OCI-LY1 (cell line): ENCODE data around the gene CACNA1D.

Experiments used
- H2AFZ ChIP-seq: fragments of 200-600 bp; sonication (generic), shearing (Covaris generic); 2 replicates; pipeline ENCODE4 v1.6.0; 2014; ENCODE audit warnings: antibody characterized with exemption, mild to moderate bottlenecking, low read length
- H3F3A ChIP-seq: fragments of 200-600 bp; sonication (generic), shearing (Covaris generic); 2 replicates; pipeline ENCODE4 v1.6.0; 2014; ENCODE audit warnings: mild to moderate bottlenecking, antibody characterized with exemption, low read length, moderate library complexity; ENCODE audit not compliant: insufficient read depth
- H3K27ac ChIP-seq: fragments of 200-600 bp; sonication (generic); 2 replicates; pipeline ENCODE4 v1.5.1; 2014; ENCODE audit warnings: low read length, mixed run types, mild to moderate bottlenecking, low read depth; ENCODE audit not compliant: poor library complexity, severe bottlenecking
- H3K27me3 ChIP-seq: fragments of 200-600 bp; sonication (generic); 2 replicates; pipeline ENCODE4 v1.6.0; 2014; ENCODE audit warnings: antibody characterized with exemption, mild to moderate bottlenecking, low read length, moderate library complexity; ENCODE audit not compliant: insufficient read depth
- H3K36me3 ChIP-seq: fragments of 200-600 bp; sonication (generic); 2 replicates; pipeline ENCODE4 v1.6.1; 2014; ENCODE audit warnings: mild to moderate bottlenecking, antibody characterized with exemption, low read length, moderate library complexity, mixed read lengths; ENCODE audit not compliant: insufficient read depth
- H3K4me1 ChIP-seq: fragments of 200-600 bp; sonication (generic); 2 replicates; pipeline ENCODE4 v1.5.1; 2014; ENCODE audit warnings: mild to moderate bottlenecking, low read length, moderate library complexity; ENCODE audit not compliant: insufficient read depth, severe bottlenecking
- H3K4me2 ChIP-seq: fragments of 200-600 bp; sonication (generic), shearing (Covaris generic); 2 replicates; pipeline ENCODE4 v1.6.1; 2014; ENCODE audit warnings: low read length
- H3K4me3 ChIP-seq: fragments of 200-600 bp; sonication (generic); 2 replicates; pipeline ENCODE4 v1.5.1; 2014; ENCODE audit warnings: low read length, low read depth, mild to moderate bottlenecking, mixed read lengths; ENCODE audit not compliant: poor library complexity, severe bottlenecking
- H3K79me2 ChIP-seq: fragments of 200-600 bp; shearing (Covaris generic); 2 replicates; pipeline ENCODE4 v1.6.1; 2016; ENCODE audit warnings: mixed run types, low read length, mixed read lengths; ENCODE audit not compliant: insufficient read depth
- H3K9ac ChIP-seq: fragments of 200-600 bp; sonication (generic), shearing (Covaris generic); 2 replicates; pipeline ENCODE4 v1.6.1; 2014; ENCODE audit warnings: mild to moderate bottlenecking, low read length, mixed read lengths
- H3K9me2 ChIP-seq: fragments of 200-600 bp; sonication (generic), shearing (Covaris generic); 2 replicates; pipeline ENCODE4 v1.6.1; 2014; ENCODE audit warnings: low read depth, mild to moderate bottlenecking, low read length, mixed read lengths
- H3K9me3 ChIP-seq: fragments of 200-600 bp; shearing (Covaris generic); 2 replicates; pipeline ENCODE4 v1.6.1; 2014; ENCODE audit warnings: low read length, mixed read lengths
- H4K20me1 ChIP-seq: fragments of 200-600 bp; sonication (generic), shearing (Covaris generic); 2 replicates; pipeline ENCODE4 v1.6.0; 2016; ENCODE audit warnings: mild to moderate bottlenecking, low read length; ENCODE audit not compliant: insufficient read depth
- CTCF ChIP-seq: fragments of 200-600 bp; sonication (generic), shearing (Covaris generic); IDR thresholded peaks from 2 replicates; pipeline ENCODE4 v1.5.1; 2017; ENCODE audit warnings: mild to moderate bottlenecking, antibody characterized with exemption, low read length, moderate library complexity, mixed read lengths
- EZH2 ChIP-seq: fragments of 200-600 bp; sonication (generic), shearing (Covaris generic); IDR thresholded peaks from 2 replicates; pipeline ENCODE4 v1.8.0; 2017; ENCODE audit warnings: borderline replicate concordance, mixed run types, mild to moderate bottlenecking, antibody characterized with exemption, low read length, moderate library complexity, mixed read lengths

Gene CACNA1D

GRCh38 chr3:53695324-53695690, 200.9 kb downstream of the CACNA1D start:
- Histone ChIP-seq H3K27me3 (no peaks in the 10 kb centered on the region; the same call in 1 of the 2 replicates), H3K36me3 (no peaks in the 10 kb centered on the region)

GRCh38 chr3:53696401-53697172, 202.2 kb downstream of the CACNA1D start:
- Histone ChIP-seq H3K4me3 (no peak overlapping the region), H3K9me3 (no peaks in the 10 kb centered on the region), H3K79me2 (no peaks in the 10 kb centered on the region), H3K4me2 (no peak overlapping the region), H4K20me1 (no peaks in the 10 kb centered on the region), H2AFZ (no peak overlapping the region), H3K27ac (no peak overlapping the region), H3K36me3 (no peaks in the 10 kb centered on the region), H3K4me1 (no peaks in the 10 kb centered on the region), H3F3A (no peaks in the 10 kb centered on the region), H3K9me2 (no peaks in the 10 kb centered on the region), H3K9ac (no peak overlapping the region), H3K27me3 (no peaks in the 10 kb centered on the region; the same call in 1 of the 2 replicates)
- no peak for TF ChIP-seq EZH2
- no peak for TF ChIP-seq CTCF

More at GRCh38 chr3:53695324-53695690, 200.9 kb downstream of the CACNA1D start:
- Histone ChIP-seq H3K4me3 (no peak overlapping the region), H4K20me1 (no peaks in the 10 kb centered on the region), H3K4me2 (no peak overlapping the region), H3F3A (no peaks in the 10 kb centered on the region), H3K79me2 (no peaks in the 10 kb centered on the region), H3K9me3 (no peaks in the 10 kb centered on the region), H3K9me2 (no peaks in the 10 kb centered on the region), H3K9ac (no peak overlapping the region), H2AFZ (no peak overlapping the region), H3K4me1 (no peaks in the 10 kb centered on the region), H3K27ac (no peak overlapping the region)
- no peak for TF ChIP-seq EZH2
- no peak for TF ChIP-seq CTCF

- H4K20me1 ChIP-seq, result no peaks in the 10 kb centered on the region
- TF ChIP-seq EZH2 (no peak), CTCF (no peak)
- H3K27ac ChIP-seq, result no peak overlapping the region
- H3K9me3 ChIP-seq, result no peaks in the 10 kb centered on the region
- no peak overlapping the region for H2AFZ ChIP-seq
- no peak overlapping the region for H3K4me2 ChIP-seq
- no peaks in the 10 kb centered on the region for H3K9me2 ChIP-seq
- no peaks in the 10 kb centered on the region for H3K79me2 ChIP-seq
- H3K36me3 ChIP-seq, result no peaks in the 10 kb centered on the region
- no peak overlapping the region for H3K9ac ChIP-seq
- no peaks in the 10 kb centered on the region for H3K4me1 ChIP-seq
- H3F3A ChIP-seq, result no peaks in the 10 kb centered on the region
- H3K27me3 ChIP-seq, result no peaks in the 10 kb centered on the region
- no peak overlapping the region for H3K4me3 ChIP-seq
Measured at GRCh38 chr3:53700441-53700840, 206.0 kb downstream of the CACNA1D start.
